GM10248 (cell line): ENCODE results near the gene AFG1L.
A peak's percentile ranks its signal among the peaks of the same experiment; 100 is the strongest.

Source experiments
- CTCF ChIA-PET: fragments of 300-600 bp; sonication (Branson Sonifier 250); formaldehyde crosslinking; extraction: SDS; loops from one replicate; lab custom pipeline; 2021; ENCODE audit warnings: antibody characterized with exemption; lab: Yijun Ruan, JAX
- POLR2A ChIA-PET: fragments of 350-650 bp; sonication (Branson Sonifier 250); formaldehyde crosslinking; extraction: SDS; loops from one replicate; lab custom pipeline; 2020; ENCODE audit warnings: antibody characterized with exemption; lab: Yijun Ruan, JAX
- DNase-seq: peaks from one replicate; pipeline ENCODE4 v3.0.0; 2012; ENCODE audit errors: extremely low spot score
- CTCF ChIP-seq: IDR thresholded peaks from 2 replicates; pipeline ENCODE4 v1.5.1; 2012; ENCODE audit warnings: mild to moderate bottlenecking, low read depth; ENCODE audit errors: extremely low read depth, missing control alignments, control extremely low read depth

The AFG1L gene

GRCh38 chr6:108518714-108519576 is 224.1 kb downstream of the AFG1L start:
- peak; percentile 30 for TF ChIP-seq CTCF
- ChIA-PET CTCF (interaction anchor here (0.7 to 1.6 kb wide), 7 partner anchors 9 to 54 kb away, joined by 3 to 7 read pairs (median 3); no protein-coding TSS in a partner anchor), POLR2A (no interaction called here)
- DNase-seq = no peak

GRCh38 chr6:108521616-108522107 is 226.8 kb downstream of the AFG1L start:
- POLR2A ChIA-PET = no interaction called here
- CTCF ChIA-PET = interaction anchor here (0.8 to 1.9 kb wide), 3 partner anchors 9 to 63 kb away, joined by 3 to 5 read pairs (median 3); no protein-coding TSS in a partner anchor

GRCh38 chr6:108523697-108524096 is 228.8 kb downstream of the AFG1L start:
- POLR2A ChIA-PET = no interaction called here
- DNase-seq = no peak
- TF ChIP-seq CTCF = no peak
- CTCF ChIA-PET = interaction anchor here (0.6 to 2.3 kb wide), 9 partner anchors 10 to 543 kb away, joined by 3 to 7 read pairs (median 3); no protein-coding TSS in a partner anchor

More at GRCh38 chr6:108521616-108522107, 226.8 kb downstream of the AFG1L start:
- DNase-seq = no peak
- no peak for TF ChIP-seq CTCF

- CTCF ChIA-PET = interaction anchor here (0.6 to 2.3 kb wide), 6 partner anchors 9 to 549 kb away, joined by 3 to 7 read pairs (median 6); no protein-coding TSS in a partner anchor
- POLR2A ChIA-PET = no interaction called here
- no peak for TF ChIP-seq CTCF
- DNase-seq = no peak
Measured at GRCh38 chr6:108524528-108525248, 229.8 kb downstream of the AFG1L start.

GRCh38 chr6:108526739-108527174 is 231.9 kb downstream of the AFG1L start:
- DNase-seq = peak; percentile 44
- ChIA-PET CTCF (interaction anchor here (1.0 to 2.3 kb wide), 5 partner anchors 9 to 551 kb away, joined by 4 to 8 read pairs (median 5); no protein-coding TSS in a partner anchor), POLR2A (no interaction called here)
- peak; percentile 69 for TF ChIP-seq CTCF

GRCh38 chr6:108528878-108529277 is 234.0 kb downstream of the AFG1L start:
- DNase-seq = no peak
- POLR2A ChIA-PET = no interaction called here
- no peak for TF ChIP-seq CTCF
- CTCF ChIA-PET = interaction anchor here (0.9 to 2.7 kb wide), 6 partner anchors 9 to 549 kb away, joined by 3 to 13 read pairs (median 4); no protein-coding TSS in a partner anchor
